ENCODE data around the gene ROBO1.

ROBO1 gene

DNA sequence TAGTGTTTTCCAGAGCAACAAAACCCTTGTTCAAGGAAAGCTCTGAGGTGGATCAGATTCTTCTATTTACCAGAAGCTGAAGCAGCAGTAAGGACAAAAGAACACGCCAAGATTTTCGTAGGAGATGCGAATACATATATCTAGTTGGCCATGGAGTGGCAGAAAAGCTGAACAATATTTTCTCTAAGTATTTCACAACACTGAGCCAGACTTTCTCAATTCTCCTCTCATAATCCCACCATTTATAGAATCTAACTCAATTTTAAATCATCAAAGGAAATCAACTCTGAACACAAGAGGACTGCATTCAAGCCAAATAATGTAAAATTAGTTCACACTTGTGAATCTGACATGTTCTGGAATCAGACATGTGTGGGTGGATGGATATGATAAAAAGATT lies 775.0 kb downstream of the ROBO1 start:
- TF ChIP-seq, protein P1, sequence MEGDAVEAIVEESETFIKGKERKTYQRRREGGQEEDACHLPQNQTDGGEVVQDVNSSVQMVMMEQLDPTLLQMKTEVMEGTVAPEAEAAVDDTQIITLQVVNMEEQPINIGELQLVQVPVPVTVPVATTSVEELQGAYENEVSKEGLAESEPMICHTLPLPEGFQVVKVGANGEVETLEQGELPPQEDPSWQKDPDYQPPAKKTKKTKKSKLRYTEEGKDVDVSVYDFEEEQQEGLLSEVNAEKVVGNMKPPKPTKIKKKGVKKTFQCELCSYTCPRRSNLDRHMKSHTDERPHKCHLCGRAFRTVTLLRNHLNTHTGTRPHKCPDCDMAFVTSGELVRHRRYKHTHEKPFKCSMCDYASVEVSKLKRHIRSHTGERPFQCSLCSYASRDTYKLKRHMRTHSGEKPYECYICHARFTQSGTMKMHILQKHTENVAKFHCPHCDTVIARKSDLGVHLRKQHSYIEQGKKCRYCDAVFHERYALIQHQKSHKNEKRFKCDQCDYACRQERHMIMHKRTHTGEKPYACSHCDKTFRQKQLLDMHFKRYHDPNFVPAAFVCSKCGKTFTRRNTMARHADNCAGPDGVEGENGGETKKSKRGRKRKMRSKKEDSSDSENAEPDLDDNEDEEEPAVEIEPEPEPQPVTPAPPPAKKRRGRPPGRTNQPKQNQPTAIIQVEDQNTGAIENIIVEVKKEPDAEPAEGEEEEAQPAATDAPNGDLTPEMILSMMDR (conservative IDR thresholded peaks at IDR 0.05; ENCODE audit: low read depth, low read length): no peak
- no peak for DNase-seq (ENCODE audit: low read depth)

DNA sequence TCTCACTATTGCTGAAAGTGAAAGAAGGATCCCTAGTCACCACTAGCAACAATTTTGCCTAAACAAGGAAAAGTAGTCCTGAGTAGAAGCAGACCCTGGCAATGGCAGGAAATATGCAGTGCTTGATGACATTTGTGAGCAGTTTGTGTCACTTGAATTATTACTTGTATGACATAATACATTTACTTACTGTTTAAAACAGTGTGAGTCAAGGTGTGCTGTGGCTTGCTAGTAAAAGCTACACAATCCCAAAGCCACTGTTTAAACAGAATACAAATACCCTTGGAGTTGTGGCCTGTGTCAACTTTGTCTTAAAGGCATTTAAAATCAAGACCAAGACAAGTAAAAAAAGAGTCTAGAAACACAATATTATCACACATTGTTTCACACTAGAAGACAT lies 775.4 kb downstream of the ROBO1 start:
- TF ChIP-seq, protein P1 (conservative IDR thresholded peaks at IDR 0.05; ENCODE audit: low read depth, low read length): no peak
- no peak overlapping the region for H3K4me3 ChIP-seq (ENCODE audit: low read depth, low read length)
- DNase-seq (ENCODE audit: low read depth): no peak

More for the DNA sequence above, 775.0 kb downstream of the ROBO1 start:
- no peak overlapping the region for H3K4me3 ChIP-seq (ENCODE audit: low read depth, low read length)

DNA sequence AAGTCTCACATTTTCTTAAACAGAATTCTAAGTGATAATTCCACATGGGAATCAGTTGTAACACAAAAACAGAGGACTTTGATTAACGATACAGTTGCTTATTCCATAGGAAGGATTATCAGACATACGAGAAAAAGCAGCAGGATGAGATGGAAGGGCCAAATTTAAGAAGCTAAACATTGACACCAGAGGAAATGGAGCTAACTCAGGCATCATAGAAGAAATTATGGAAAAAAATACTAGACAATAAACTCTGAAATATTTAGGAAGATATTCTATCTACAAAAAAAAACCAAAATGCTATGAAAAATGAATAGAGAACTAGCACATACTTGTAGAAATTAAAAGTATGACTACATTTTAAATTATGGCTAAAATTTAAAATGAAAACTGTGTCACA lies 776.1 kb downstream of the ROBO1 start:
- no peak overlapping the region for H3K4me3 ChIP-seq (ENCODE audit: low read depth, low read length)
- no peak for DNase-seq (ENCODE audit: low read depth)
- TF ChIP-seq, protein P1 (conservative IDR thresholded peaks at IDR 0.05; ENCODE audit: low read depth, low read length): no peak

DNA sequence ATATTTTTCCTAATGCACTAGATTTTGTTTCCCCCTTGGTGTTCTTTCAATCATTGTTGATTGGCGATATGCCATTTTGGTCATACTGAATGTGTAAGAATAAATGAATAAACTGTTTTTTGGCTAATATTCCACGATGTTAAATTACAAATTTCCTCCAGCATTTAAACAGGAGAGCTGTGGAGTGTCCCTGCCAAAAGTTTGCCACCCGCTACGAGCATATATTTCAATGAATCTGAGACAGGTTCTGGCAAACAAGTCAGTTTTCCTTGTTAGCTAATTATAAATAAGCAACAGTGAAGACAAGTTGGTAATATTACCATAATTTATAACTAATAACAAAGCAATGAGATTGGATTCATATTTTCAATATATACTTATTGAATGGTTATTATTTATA lies 777.6 kb downstream of the ROBO1 start:
- TF ChIP-seq, protein P1 (conservative IDR thresholded peaks at IDR 0.05; ENCODE audit: low read depth, low read length): no peak

DNA sequence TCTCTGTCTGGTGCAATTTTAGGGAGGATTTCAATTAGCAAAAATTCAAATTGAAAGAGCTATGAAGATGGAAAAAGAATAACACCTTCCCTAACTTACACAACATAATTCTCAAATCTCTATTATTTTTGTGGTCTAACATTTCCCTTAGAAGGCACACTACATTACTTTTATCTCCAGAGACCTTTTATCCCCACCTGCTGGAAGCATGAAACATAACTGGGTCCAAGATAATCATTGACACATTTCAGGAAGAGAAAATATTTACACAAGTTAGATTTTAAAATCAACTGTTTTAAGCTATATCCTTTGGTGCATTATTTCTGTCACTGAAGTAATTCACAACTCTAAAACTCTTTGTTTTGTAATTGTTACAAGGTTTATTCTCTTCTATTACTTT lies 779.5 kb downstream of the ROBO1 start:
- no peak overlapping the region for H3K4me3 ChIP-seq (ENCODE audit: low read depth, low read length)
- DNase-seq (ENCODE audit: low read depth): peak; percentile 67
- TF ChIP-seq, protein P1 (conservative IDR thresholded peaks at IDR 0.05; ENCODE audit: low read depth, low read length): peak; percentile 59

More for the DNA sequence above, 777.6 kb downstream of the ROBO1 start:
- H3K4me3 ChIP-seq (ENCODE audit: low read depth, low read length): no peak overlapping the region
- no peak for DNase-seq (ENCODE audit: low read depth)

DNA sequence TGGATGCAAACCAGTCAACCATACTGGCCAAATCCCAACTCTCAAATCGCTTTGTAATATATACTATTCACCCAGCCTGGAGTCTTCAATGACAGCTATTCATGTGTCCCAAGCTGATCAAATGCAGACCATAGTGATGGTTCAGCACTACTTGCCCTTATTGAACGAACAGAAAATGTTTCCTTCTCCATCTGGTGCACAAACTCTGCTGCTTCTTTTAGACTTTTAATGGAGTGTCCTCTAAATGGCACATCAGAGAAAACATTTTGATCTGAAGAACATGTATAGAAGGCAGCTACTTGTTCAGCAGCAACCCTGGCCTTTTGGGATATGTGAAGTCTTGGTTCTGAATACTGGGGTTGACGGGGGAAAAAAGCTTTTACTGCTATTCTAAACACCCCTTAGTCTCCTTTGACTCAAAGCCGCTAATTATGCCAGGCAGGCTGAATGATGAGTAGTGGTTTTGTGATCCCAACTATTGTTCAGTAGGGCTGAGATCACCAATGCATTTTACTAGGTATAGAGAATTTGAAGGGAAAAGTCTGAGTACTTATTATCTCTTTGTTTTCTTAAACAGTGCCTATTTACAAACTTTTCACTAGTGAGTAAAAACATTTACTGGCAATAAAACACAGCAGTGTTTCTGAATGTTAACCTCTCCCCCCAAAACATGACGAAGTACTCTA lies 781.2 kb downstream of the ROBO1 start:
- DNase-seq (ENCODE audit: low read depth): no peak
- H3K4me3 ChIP-seq (ENCODE audit: low read depth, low read length): no peak overlapping the region

More for the DNA sequence above, 781.2 kb downstream of the ROBO1 start:
- TF ChIP-seq, protein P1 (conservative IDR thresholded peaks at IDR 0.05; ENCODE audit: low read depth, low read length): no peak
